Dermis blood vessel endothelial cell (primary cell): ENCODE measurements around the gene RUSC1. TPM values are rescaled to one million over a fixed set of nuclear protein-coding genes. Genes with fewer than 3 reads are reported as not detected.
"Not testable (repeated sequence)": the region's sequence is repeated elsewhere in the genome, so short reads cannot be mapped to it uniquely, and the experiment has no call there.

Experiments
- DNase-seq: peaks from one replicate; pipeline ENCODE4 v3.0.0; 2010
- total RNA-seq: library from RNA; depleted of rRNA; stranded (reverse); fragments of >200 nt; gene quantifications from 2 replicates; pipeline ENCODE4 v1.2.3, GENCODE V29; 2014

The RUSC1 gene
- total RNA-seq, 1 donor from 2014 or later = 13.8 TPM

DNA sequence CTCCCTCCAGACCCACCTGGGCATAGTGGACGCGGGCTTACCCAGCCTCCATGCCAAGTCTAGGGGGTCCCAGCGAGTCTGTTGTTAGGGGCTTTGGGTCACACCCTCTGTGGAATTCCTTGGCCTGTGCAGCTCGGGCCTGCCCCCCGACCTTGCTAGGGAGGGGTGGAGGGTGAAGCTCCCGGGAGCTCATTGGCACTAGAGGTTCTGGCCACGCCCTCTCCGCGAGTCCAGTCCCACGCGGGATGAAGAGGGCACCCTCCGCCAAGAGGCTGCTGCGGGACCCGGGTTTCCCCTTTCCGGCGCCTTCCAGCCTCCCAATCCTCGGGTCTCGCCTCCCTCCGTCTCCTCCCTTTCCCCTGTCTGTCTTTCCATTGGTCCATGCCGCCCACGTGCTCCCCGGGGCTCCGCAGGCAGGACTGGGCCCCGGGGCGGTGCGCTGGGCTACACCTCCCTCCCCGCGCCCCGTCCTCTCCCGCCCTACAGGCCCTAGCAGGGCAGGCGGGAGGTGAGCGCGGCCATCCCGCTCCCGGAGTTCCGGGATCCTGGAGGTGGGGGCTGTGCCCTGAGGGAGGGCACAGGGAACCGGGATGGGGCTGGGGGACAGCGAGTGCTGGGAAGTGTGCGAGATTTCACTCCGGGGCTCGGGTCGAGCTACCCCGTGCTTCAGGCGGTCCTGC is 3.5 kb downstream of the RUSC1 start:
- peak; percentile 96 for DNase-seq

DNA sequence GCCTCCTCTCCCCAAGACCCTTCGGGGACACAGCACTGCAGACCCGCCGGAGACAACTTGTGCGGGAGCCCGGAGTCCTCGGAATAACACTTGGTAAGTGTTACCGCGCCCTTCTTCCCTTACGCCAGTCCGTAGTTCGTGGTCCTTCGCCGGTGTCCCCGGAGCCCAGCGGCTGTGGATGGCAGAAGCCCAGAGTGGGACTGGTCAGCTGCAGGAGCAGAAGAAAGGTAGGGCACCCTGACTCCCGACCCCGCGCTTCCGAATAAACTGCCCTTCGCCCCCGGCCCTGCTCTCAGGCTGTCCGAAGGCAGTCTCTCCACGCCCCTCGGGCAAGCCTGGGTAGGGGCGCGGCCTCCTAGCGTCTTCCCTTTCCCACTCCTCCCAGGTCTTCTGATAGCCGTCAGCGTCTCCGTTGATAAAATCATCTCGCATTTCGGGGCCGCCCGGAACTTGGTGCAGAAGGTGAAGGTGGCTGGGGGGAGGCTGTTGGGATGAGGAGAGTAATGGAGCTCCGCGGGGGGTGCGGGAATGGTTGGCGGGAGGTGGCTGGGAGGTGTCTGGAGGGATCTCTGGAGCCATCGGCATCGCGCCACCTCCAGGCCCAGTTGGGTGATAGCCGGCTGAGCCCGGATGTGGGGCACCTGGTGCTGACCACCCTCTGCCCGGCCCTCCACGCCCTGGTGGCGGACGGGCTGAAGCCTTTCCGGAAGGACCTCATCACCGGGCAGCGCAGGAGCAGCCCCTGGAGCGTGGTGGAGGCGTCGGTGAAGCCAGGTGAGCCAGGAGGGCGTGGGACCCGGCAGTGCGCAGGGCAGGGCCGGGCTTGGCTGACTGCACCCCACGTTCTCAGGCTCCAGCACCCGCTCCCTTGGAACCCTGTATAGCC is 4.3 kb downstream of the RUSC1 start:
- DNase-seq = peak; percentile 69

GRCh38 chr1:155325603-155325893 is 4.9 kb downstream of the RUSC1 start:
- DNase-seq = no peak

- DNase-seq = no peak
Measured at GRCh38 chr1:155326020-155326526, 5.4 kb downstream of the RUSC1 start.

GRCh38 chr1:155326631-155327037 is 5.9 kb downstream of the RUSC1 start:
- DNase-seq = no peak

DNA sequence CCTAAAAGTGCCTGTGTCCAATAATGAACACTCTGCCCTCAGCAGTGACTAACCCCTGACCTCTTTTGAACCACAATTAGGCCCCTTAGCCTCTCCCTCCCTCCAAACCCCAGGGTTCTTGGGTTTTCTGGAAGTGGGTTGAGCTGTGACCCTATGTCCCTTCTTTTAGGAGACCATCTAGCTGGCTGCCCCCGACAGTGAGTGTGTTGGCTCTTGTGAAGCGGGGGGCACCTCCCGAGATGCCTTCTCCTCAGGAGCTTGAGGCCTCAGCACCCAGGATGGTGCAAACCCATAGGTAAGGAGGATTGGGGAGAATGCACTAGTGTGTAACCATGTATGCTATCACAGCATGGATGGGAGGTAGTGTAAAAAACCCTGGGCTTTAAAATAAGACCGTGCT is 7.3 kb downstream of the RUSC1 start:
- DNase-seq = no peak

DNA sequence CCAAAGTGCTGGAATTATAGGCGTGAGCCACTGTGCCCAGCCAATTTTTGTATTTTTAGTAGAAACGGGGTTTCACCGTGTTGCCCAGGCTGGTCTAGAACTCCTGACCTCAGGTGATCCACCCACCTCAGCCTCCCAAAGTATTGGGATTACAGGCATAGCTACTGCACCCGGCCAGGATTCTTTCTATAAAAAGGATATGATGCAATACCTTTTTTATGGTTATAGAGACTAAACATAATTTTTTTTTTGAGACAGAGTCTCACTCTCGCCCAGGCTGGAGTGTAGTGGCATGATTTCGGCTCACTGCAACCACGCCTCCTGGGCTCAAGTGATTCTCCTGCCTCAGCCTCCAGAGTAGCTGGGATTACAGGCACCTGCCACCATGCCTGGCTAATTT is 8.2 kb downstream of the RUSC1 start:
- not testable (repeated sequence) for DNase-seq

GRCh38 chr1:155329980-155330598 is 9.4 kb downstream of the RUSC1 start:
- DNase-seq = no peak

DNA sequence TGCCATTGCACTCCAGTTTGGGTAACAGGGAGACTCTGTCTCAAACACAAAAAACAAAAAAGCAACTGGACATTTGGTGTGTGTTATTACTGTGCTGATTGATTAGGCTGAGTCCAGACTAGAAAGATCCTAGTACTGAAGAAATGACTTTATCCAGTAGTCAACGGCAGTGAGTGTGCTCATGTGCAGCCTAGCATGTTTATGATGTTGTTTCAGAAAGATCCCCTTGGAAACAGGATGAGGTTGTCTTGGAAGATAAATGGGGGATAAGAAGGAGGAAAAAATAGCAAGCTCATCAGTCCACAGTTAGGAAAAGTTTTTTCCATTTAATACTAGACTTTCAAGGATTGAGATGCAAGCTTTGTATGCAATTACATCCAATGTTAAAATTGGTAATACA is 14.3 kb downstream of the RUSC1 start:
- DNase-seq = no peak

DNA sequence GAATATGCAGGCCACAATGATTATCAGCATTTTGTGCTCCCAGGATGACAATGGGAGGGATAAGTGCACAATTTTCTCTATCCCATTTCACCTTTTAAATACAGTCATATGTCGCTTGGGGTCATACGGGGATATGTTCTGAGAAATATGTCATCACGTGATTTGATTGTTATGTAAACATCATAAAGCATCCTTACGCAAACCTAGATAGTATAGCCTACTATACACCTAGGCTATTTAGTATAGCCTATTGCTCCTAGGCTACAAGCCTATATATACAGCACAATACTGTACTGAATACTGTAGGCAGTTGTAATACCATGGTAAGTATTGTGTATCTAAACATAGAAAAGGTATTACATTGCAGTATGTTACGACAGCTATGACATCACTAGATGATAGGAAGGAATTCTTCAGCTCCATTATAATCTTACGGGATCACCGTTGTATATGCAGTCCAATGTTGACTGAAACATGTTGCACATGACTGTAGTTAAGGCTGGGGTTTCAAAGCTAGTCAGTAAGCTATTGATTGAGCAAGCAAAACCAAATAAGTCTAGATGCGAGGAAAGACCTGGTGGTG is 18.9 kb downstream of the RUSC1 start:
- DNase-seq = no peak

DNA sequence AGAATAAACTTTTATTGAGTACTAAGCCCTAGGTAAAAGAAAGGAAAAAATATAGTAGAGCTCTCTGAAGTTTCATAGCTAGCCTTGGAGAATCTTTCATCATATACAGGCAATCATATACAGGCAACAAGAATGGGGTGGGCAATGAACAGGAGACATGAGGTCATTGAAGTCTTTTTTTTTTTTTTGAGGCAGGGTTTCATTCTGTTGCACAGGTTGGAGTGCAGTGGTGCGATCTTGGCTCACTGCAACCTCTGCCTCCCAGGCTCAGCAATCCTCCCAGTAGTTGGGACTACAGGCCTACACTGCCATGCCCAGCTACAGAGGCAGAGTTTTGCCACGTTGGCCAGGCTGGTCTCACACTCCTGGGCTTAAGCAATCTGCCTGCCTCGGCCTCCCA is 22.1 kb downstream of the RUSC1 start:
- DNase-seq = no peak

- DNase-seq = no peak
Measured at GRCh38 chr1:155352631-155353030, 31.9 kb downstream of the RUSC1 start.

- no peak for DNase-seq
Measured at GRCh38 chr1:155360051-155360450, 39.4 kb downstream of the RUSC1 start.

DNA sequence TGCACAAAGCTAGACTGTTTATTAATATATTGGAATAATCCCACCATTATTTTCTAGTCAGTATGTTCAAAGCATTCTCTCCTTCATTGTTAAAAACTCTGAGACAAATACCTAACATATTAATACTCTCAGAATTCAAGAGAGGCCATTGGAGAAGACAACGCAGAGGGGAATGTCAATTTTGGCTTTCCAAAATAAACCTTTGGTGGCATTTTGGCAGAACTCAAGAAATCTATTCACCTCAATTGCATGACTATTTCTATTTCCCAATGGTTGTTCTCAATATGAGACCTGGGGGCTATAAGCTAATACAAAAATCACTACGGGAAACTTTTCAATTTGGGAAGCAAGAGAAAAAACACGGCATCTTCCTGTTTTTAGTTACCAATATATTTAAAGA is 58.5 kb downstream of the RUSC1 start:
- no peak for DNase-seq

DNA sequence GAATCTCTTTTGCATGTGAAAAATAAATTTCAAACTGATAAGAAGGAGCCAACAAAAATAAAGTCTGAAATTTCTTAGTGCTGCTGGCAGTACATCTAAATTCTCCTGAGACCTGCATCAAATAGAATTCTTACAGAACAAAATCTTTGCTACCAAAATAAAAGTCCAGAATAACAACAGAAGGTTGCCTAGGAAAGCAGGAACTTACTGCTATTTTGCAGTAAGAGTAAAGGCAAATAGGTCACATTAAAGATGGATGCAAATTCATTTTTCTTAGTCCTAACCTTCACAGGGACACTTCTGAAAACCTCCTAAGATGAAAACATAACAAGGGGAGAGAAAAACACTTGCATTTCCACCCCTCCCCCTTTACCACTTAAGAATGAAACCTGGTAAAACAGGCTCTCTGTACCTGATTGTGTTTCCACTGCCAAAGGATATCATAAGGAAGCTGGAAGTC is 59.0 kb downstream of the RUSC1 start:
- peak; percentile 76 for DNase-seq

Other genes with a start within 250 kb of the RUSC1 start
- gene EFNA3, start 242.1 kb upstream of the RUSC1 start, total RNA-seq = 1.9 and 2.2 TPM in 2 replicates
- gene EFNA1, start 193.0 kb upstream of the RUSC1 start, total RNA-seq = 119 and 138 TPM in 2 replicates
- gene SLC50A1, start 185.0 kb upstream of the RUSC1 start, total RNA-seq = 26.2 and 27.1 TPM in 2 replicates
- gene DPM3, start 180.4 kb upstream of the RUSC1 start, total RNA-seq = 16.1 and 41.4 TPM in 2 replicates
- gene KRTCAP2, start 147.6 kb upstream of the RUSC1 start, total RNA-seq = 64.4 and 128 TPM in 2 replicates
- gene TRIM46, start 147.0 kb upstream of the RUSC1 start, total RNA-seq = 4.1 and 4.7 TPM in 2 replicates
- 15.9 and 16.2 TPM in 2 replicates for gene THBS3, start 113.0 kb upstream of the RUSC1 start, total RNA-seq
- 49.3 and 50.2 TPM in 2 replicates for gene MTX1, start 112.2 kb upstream of the RUSC1 start, total RNA-seq
- 6.5 and 12.3 TPM in 2 replicates for gene ENTREP3, start 65.4 kb upstream of the RUSC1 start, total RNA-seq
- 38.3 and 46.3 TPM in 2 replicates for gene SCAMP3, start 58.5 kb upstream of the RUSC1 start, total RNA-seq
- gene CLK2, start 47.4 kb upstream of the RUSC1 start, total RNA-seq = 24.5 and 35.9 TPM in 2 replicates
- gene HCN3, start 43.4 kb upstream of the RUSC1 start, total RNA-seq = 0.84 and 0.85 TPM in 2 replicates
- 0.05 TPM in 1 of 2 replicates, not detected in the other for gene PKLR, start 19.5 kb upstream of the RUSC1 start, total RNA-seq
- 452 and 512 TPM in 2 replicates for gene FDPS, start 12.0 kb upstream of the RUSC1 start, total RNA-seq
- gene ASH1L, start 241.9 kb downstream of the RUSC1 start, total RNA-seq = 24.2 and 32.4 TPM in 2 replicates